Measurements from ENCODE around the gene RPAP3.
"Not testable (repeated sequence)": the region's sequence is repeated elsewhere in the genome, so short reads cannot be mapped to it uniquely, and the experiment has no call there.

RPAP3 gene

DNA sequence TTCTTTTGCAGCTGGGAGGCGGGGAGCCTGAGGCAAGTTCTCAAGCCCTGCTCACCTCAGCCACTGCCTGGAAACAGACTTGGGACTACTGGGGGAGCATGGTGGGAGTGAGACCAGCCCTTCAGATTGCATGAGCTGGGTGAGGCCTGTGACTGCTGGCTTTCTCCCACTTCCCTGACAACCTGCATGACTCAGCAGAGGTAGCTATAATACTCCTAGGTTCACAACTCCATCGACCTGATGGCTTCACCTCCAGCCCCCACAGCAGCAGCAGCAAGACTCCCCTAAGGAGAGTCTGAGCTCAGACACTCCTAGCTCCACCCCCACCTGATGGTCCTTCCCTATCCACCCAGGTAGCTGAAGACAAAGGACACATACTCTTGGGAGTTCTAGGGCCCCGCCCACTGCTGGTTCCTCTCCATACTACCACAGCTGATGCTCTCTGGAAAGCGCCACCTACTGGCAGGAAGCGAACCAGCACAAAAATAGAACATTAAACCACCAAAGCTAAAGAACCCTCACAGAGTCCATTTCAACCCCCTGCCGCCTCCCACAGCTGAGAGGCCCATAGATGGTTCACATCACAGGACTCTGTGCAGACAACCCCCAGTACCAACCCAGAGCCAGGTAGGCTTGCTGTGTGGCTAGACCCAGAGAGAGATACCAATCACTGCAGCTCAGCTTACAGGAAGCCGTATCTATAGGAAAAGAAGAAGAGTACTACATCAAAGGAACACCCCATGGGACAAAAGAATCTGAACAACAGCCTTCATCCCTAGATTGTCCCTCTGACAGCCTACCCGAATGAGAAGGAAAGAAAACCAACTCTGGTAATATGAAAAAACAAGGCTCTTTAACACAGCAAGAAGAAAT is 68.7 kb downstream of the RPAP3 start:
- Histone ChIP-seq H3K36me3 (ENCODE audit: control insufficient read depth, insufficient read depth, low read length) (no peaks in the 10 kb centered on the region), H3K27me3 (ENCODE audit: control insufficient read depth, insufficient read depth, low read length) (no peaks in the 10 kb centered on the region), H3K4me2 (ENCODE audit: low read length) (no peak overlapping the region), H3K9me3 (ENCODE audit: control insufficient read depth, low read length) (no peaks in the 10 kb centered on the region), H3K4me3 (ENCODE audit: low read depth, low read length) (no peak overlapping the region), H3K9ac (no peak overlapping the region), H3K4me1 (no peaks in the 10 kb centered on the region), H3K79me2 (peaks cover 6% of the 10 kb centered on the region), H2AFZ (no peak overlapping the region), H3K27ac (no peak overlapping the region)
- TF ChIP-seq, protein P1, sequence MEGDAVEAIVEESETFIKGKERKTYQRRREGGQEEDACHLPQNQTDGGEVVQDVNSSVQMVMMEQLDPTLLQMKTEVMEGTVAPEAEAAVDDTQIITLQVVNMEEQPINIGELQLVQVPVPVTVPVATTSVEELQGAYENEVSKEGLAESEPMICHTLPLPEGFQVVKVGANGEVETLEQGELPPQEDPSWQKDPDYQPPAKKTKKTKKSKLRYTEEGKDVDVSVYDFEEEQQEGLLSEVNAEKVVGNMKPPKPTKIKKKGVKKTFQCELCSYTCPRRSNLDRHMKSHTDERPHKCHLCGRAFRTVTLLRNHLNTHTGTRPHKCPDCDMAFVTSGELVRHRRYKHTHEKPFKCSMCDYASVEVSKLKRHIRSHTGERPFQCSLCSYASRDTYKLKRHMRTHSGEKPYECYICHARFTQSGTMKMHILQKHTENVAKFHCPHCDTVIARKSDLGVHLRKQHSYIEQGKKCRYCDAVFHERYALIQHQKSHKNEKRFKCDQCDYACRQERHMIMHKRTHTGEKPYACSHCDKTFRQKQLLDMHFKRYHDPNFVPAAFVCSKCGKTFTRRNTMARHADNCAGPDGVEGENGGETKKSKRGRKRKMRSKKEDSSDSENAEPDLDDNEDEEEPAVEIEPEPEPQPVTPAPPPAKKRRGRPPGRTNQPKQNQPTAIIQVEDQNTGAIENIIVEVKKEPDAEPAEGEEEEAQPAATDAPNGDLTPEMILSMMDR (IDR thresholded peaks at IDR 0.05), result no peak

- H3K36me3 ChIP-seq (ENCODE audit: control insufficient read depth, insufficient read depth, low read length); H3K27me3 ChIP-seq (ENCODE audit: control insufficient read depth, insufficient read depth, low read length); H3K27ac ChIP-seq; H2AFZ ChIP-seq; H3K4me1 ChIP-seq; H3K4me2 ChIP-seq (ENCODE audit: low read length); H3K9me3 ChIP-seq (ENCODE audit: control insufficient read depth, low read length); H3K79me2 ChIP-seq; H3K4me3 ChIP-seq (ENCODE audit: low read depth, low read length); H3K9ac ChIP-seq: not testable (repeated sequence)
These were observed 70.1 kb downstream of the RPAP3 start for GRCh38 chr12:47635770-47636169.

- TF ChIP-seq, protein P1 (IDR thresholded peaks at IDR 0.05), result no peak
- no peaks in the 10 kb centered on the region for H3K27me3 ChIP-seq (ENCODE audit: control insufficient read depth, insufficient read depth, low read length)
- H3K9ac ChIP-seq, result no peak overlapping the region
These were observed 71.7 kb downstream of the RPAP3 start for GRCh38 chr12:47634127-47634526.

DNA sequence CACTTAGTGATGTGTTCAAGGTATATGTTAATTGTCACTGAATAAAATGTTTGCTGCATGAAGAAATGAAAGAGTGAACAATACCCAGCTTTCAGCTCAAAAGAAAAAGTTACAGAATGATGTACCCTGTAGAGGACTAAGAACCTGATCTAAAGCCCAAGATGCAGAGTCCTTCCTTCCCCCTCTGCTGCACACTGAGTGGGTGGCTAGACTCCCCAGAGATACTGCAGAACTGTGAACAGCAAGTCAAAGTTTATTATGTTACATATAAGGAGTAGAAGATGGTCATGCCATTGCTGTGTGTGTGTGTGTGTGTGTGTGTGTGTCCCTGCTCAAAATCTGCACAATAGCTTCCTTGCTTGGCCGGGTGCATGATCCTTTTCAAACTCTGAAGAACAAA is 83.9 kb downstream of the RPAP3 start:
- no peak overlapping the region for H3K27ac ChIP-seq
- no peak overlapping the region for H3K9ac ChIP-seq
- H3K79me2 ChIP-seq, result no peaks in the 10 kb centered on the region
- H3K4me3 ChIP-seq (ENCODE audit: low read depth, low read length), result no peak overlapping the region
- H3K9me3 ChIP-seq (ENCODE audit: control insufficient read depth, low read length), result no peaks in the 10 kb centered on the region
- no peak overlapping the region for H2AFZ ChIP-seq
- H3K27me3 ChIP-seq (ENCODE audit: control insufficient read depth, insufficient read depth, low read length), result no peaks in the 10 kb centered on the region
- no peaks in the 10 kb centered on the region for H3K36me3 ChIP-seq (ENCODE audit: control insufficient read depth, insufficient read depth, low read length)
- H3K4me1 ChIP-seq, result peaks cover 12% of the 10 kb centered on the region
- TF ChIP-seq, protein P1 (IDR thresholded peaks at IDR 0.05), result no peak
- no peak overlapping the region for H3K4me2 ChIP-seq (ENCODE audit: low read length)

More at GRCh38 chr12:47634127-47634526, 71.7 kb downstream of the RPAP3 start:
- Histone ChIP-seq H3K36me3 (ENCODE audit: control insufficient read depth, insufficient read depth, low read length) (no peaks in the 10 kb centered on the region), H3K4me1 (no peaks in the 10 kb centered on the region), H2AFZ (no peak overlapping the region), H3K4me3 (ENCODE audit: low read depth, low read length) (no peak overlapping the region), H3K27ac (no peak overlapping the region), H3K4me2 (ENCODE audit: low read length) (no peak overlapping the region), H3K9me3 (ENCODE audit: control insufficient read depth, low read length) (no peaks in the 10 kb centered on the region), H3K79me2 (peaks cover 6% of the 10 kb centered on the region)

DNA sequence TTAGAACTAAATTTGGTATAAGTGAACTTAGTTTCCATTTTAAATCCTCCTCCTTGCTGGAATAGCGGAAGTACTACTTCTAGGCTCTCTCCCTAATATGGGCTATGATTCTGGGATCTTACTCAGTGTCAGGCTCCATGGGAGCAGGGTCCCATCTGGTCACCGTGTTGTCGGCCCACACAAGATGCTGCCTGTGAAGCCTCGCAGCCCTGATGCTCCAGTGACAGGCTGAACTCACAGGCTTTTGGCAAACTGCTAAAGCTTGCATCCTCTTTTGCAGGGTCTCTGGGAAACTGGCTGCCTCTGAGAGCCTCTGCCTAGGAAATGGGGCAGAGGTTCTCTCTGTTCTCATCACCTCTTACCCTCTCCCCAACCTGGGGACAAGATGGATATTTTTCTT is 88.4 kb downstream of the RPAP3 start:
- no peak overlapping the region for H2AFZ ChIP-seq
- H3K9ac ChIP-seq, result no peak overlapping the region
- H3K79me2 ChIP-seq, result no peaks in the 10 kb centered on the region
- no peak overlapping the region for H3K4me2 ChIP-seq (ENCODE audit: low read length)
- H3K27ac ChIP-seq, result no peak overlapping the region
- no peak overlapping the region for H3K4me3 ChIP-seq (ENCODE audit: low read depth, low read length)
- no peaks in the 10 kb centered on the region for H3K9me3 ChIP-seq (ENCODE audit: control insufficient read depth, low read length)
- H3K27me3 ChIP-seq (ENCODE audit: control insufficient read depth, insufficient read depth, low read length), result no peaks in the 10 kb centered on the region
- TF ChIP-seq, protein P1 (IDR thresholded peaks at IDR 0.05), result no peak
- peaks cover 10% of the 10 kb centered on the region for H3K4me1 ChIP-seq
- no peaks in the 10 kb centered on the region for H3K36me3 ChIP-seq (ENCODE audit: control insufficient read depth, insufficient read depth, low read length)
